ENCODE measurements around the gene ATRNL1. TPM values are rescaled to one million over a fixed set of nuclear protein-coding genes. Genes with fewer than 3 reads are reported as not detected.

ATRNL1 gene
- total RNA-seq, 2 donors from 2014 or later = 0.63 to 1.5 TPM

- Mint-ChIP-seq H3K4me3 (no peak overlapping the region), H3K27me3 (no peaks in the 10 kb centered on the region), H3K36me3 (ENCODE audit: low read depth) (no peaks in the 10 kb centered on the region), H3K4me1 (no peaks in the 10 kb centered on the region), H3K27ac (no peak overlapping the region), H3K9me3 (peaks cover 8% of the 10 kb centered on the region)
- ATAC-seq (replicated peaks) = no peak
These were observed 825.6 kb downstream of the ATRNL1 start for GRCh38 chr10:115918812-115919211.

- Mint-ChIP-seq H3K27me3 (no peaks in the 10 kb centered on the region), H3K4me3 (no peak overlapping the region)
These were observed 828.6 kb downstream of the ATRNL1 start for GRCh38 chr10:115921795-115922194.

GRCh38 chr10:115931309-115931708, 838.1 kb downstream of the ATRNL1 start:
- H3K9me3 Mint-ChIP-seq = peaks cover 7% of the 10 kb centered on the region
- H3K4me1 Mint-ChIP-seq = no peaks in the 10 kb centered on the region
- H3K4me3 Mint-ChIP-seq = no peak overlapping the region
- H3K36me3 Mint-ChIP-seq (ENCODE audit: low read depth) = no peaks in the 10 kb centered on the region
- no peaks in the 10 kb centered on the region for H3K27me3 Mint-ChIP-seq
- no peak overlapping the region for H3K27ac Mint-ChIP-seq
- ATAC-seq (replicated peaks) = no peak

More at GRCh38 chr10:115921795-115922194, 828.6 kb downstream of the ATRNL1 start:
- no peaks in the 10 kb centered on the region for H3K36me3 Mint-ChIP-seq (ENCODE audit: low read depth)
- H3K9me3 Mint-ChIP-seq = peaks cover 8% of the 10 kb centered on the region
- no peak for ATAC-seq (replicated peaks)
- no peaks in the 10 kb centered on the region for H3K4me1 Mint-ChIP-seq
- H3K27ac Mint-ChIP-seq = no peak overlapping the region

GRCh38 chr10:115932099-115932498, 838.9 kb downstream of the ATRNL1 start:
- H3K4me3 Mint-ChIP-seq = no peak overlapping the region
- no peaks in the 10 kb centered on the region for H3K27me3 Mint-ChIP-seq
- no peaks in the 10 kb centered on the region for H3K4me1 Mint-ChIP-seq
- ATAC-seq (replicated peaks) = no peak
- no peak overlapping the region for H3K27ac Mint-ChIP-seq
- peaks cover 7% of the 10 kb centered on the region for H3K9me3 Mint-ChIP-seq
- H3K36me3 Mint-ChIP-seq (ENCODE audit: low read depth) = no peaks in the 10 kb centered on the region

GRCh38 chr10:115933098-115933497, 839.9 kb downstream of the ATRNL1 start:
- H3K27me3 Mint-ChIP-seq = no peaks in the 10 kb centered on the region

GRCh38 chr10:115935731-115936130, 842.6 kb downstream of the ATRNL1 start:
- Mint-ChIP-seq H3K36me3 (ENCODE audit: low read depth) (no peaks in the 10 kb centered on the region), H3K27ac (no peak overlapping the region), H3K4me3 (no peak overlapping the region), H3K9me3 (peaks cover 12% of the 10 kb centered on the region), H3K27me3 (no peaks in the 10 kb centered on the region), H3K4me1 (no peaks in the 10 kb centered on the region)
- ATAC-seq (replicated peaks) = no peak

More at GRCh38 chr10:115933098-115933497, 839.9 kb downstream of the ATRNL1 start:
- no peak for ATAC-seq (replicated peaks)
- H3K27ac Mint-ChIP-seq = no peak overlapping the region
- H3K36me3 Mint-ChIP-seq (ENCODE audit: low read depth) = no peaks in the 10 kb centered on the region
- no peaks in the 10 kb centered on the region for H3K4me1 Mint-ChIP-seq
- H3K9me3 Mint-ChIP-seq = peaks cover 7% of the 10 kb centered on the region
- H3K4me3 Mint-ChIP-seq = no peak overlapping the region

GRCh38 chr10:115936926-115937767, 844.0 kb downstream of the ATRNL1 start:
- H3K9me3 Mint-ChIP-seq = peaks cover 13% of the 10 kb centered on the region
- H3K27me3 Mint-ChIP-seq = no peaks in the 10 kb centered on the region
- no peak overlapping the region for H3K27ac Mint-ChIP-seq
- H3K4me3 Mint-ChIP-seq = no peak overlapping the region
- no peak for ATAC-seq (replicated peaks)
- no peaks in the 10 kb centered on the region for H3K4me1 Mint-ChIP-seq
- H3K36me3 Mint-ChIP-seq (ENCODE audit: low read depth) = no peaks in the 10 kb centered on the region

GRCh38 chr10:115937768-115938056, 844.5 kb downstream of the ATRNL1 start:
- Mint-ChIP-seq H3K27me3 (no peaks in the 10 kb centered on the region), H3K9me3 (peaks cover 15% of the 10 kb centered on the region), H3K4me3 (no peak overlapping the region), H3K4me1 (no peaks in the 10 kb centered on the region), H3K36me3 (ENCODE audit: low read depth) (no peaks in the 10 kb centered on the region), H3K27ac (no peak overlapping the region)
- no peak for ATAC-seq (replicated peaks)

- H3K36me3 Mint-ChIP-seq (ENCODE audit: low read depth) = no peaks in the 10 kb centered on the region
- H3K4me3 Mint-ChIP-seq = no peak overlapping the region
- H3K9me3 Mint-ChIP-seq = peaks cover 15% of the 10 kb centered on the region
- no peaks in the 10 kb centered on the region for H3K4me1 Mint-ChIP-seq
- H3K27me3 Mint-ChIP-seq = no peaks in the 10 kb centered on the region
- ATAC-seq (replicated peaks) = no peak
- no peak overlapping the region for H3K27ac Mint-ChIP-seq
These were observed 846.1 kb downstream of the ATRNL1 start for GRCh38 chr10:115939101-115939854.

GRCh38 chr10:115941361-115941771, 848.2 kb downstream of the ATRNL1 start:
- peaks cover 12% of the 10 kb centered on the region for H3K9me3 Mint-ChIP-seq
- no peak for ATAC-seq (replicated peaks)
- H3K27me3 Mint-ChIP-seq = no peaks in the 10 kb centered on the region
- no peak overlapping the region for H3K4me3 Mint-ChIP-seq
- H3K4me1 Mint-ChIP-seq = no peaks in the 10 kb centered on the region
- no peaks in the 10 kb centered on the region for H3K36me3 Mint-ChIP-seq (ENCODE audit: low read depth)
- H3K27ac Mint-ChIP-seq = no peak overlapping the region

- H3K27me3 Mint-ChIP-seq = no peaks in the 10 kb centered on the region
- no peak overlapping the region for H3K27ac Mint-ChIP-seq
- H3K4me1 Mint-ChIP-seq = no peaks in the 10 kb centered on the region
- no peaks in the 10 kb centered on the region for H3K36me3 Mint-ChIP-seq (ENCODE audit: low read depth)
- no peak for ATAC-seq (replicated peaks)
- H3K9me3 Mint-ChIP-seq = peaks cover 12% of the 10 kb centered on the region
- H3K4me3 Mint-ChIP-seq = no peak overlapping the region
These were observed 848.9 kb downstream of the ATRNL1 start for GRCh38 chr10:115942101-115942500.

GRCh38 chr10:115944538-115944937, 851.4 kb downstream of the ATRNL1 start:
- ATAC-seq (replicated peaks) = no peak
- H3K27ac Mint-ChIP-seq = no peak overlapping the region
- peaks cover 11% of the 10 kb centered on the region for H3K9me3 Mint-ChIP-seq
- H3K36me3 Mint-ChIP-seq (ENCODE audit: low read depth) = no peaks in the 10 kb centered on the region
- no peaks in the 10 kb centered on the region for H3K27me3 Mint-ChIP-seq
- H3K4me1 Mint-ChIP-seq = no peaks in the 10 kb centered on the region
- no peak overlapping the region for H3K4me3 Mint-ChIP-seq

- no peaks in the 10 kb centered on the region for H3K4me1 Mint-ChIP-seq
- no peaks in the 10 kb centered on the region for H3K27me3 Mint-ChIP-seq
- H3K4me3 Mint-ChIP-seq = no peak overlapping the region
- peaks cover 7% of the 10 kb centered on the region for H3K9me3 Mint-ChIP-seq
- ATAC-seq (replicated peaks) = no peak
- no peak overlapping the region for H3K27ac Mint-ChIP-seq
- no peaks in the 10 kb centered on the region for H3K36me3 Mint-ChIP-seq (ENCODE audit: low read depth)
These were observed 852.7 kb downstream of the ATRNL1 start for GRCh38 chr10:115945701-115946445.

- Mint-ChIP-seq H3K4me1 (no peaks in the 10 kb centered on the region), H3K36me3 (ENCODE audit: low read depth) (no peaks in the 10 kb centered on the region), H3K4me3 (no peak overlapping the region), H3K27ac (no peak overlapping the region), H3K27me3 (no peaks in the 10 kb centered on the region), H3K9me3 (peaks cover 7% of the 10 kb centered on the region)
- ATAC-seq (replicated peaks) = no peak
These were observed 853.9 kb downstream of the ATRNL1 start for GRCh38 chr10:115947104-115947503.

Measured in activated T-helper 17 cell treated with anti-CD3 and anti-CD28 coated beads, Interleukin-2, amount 50 U/mL, for 72 hours (primary cell).